Tibial nerve (tissue), 3 donors: ENCODE results near the gene AAMDC.
"Not testable (repeated sequence)": the region's sequence is repeated elsewhere in the genome, so short reads cannot be mapped to it uniquely, and the experiment has no call there.

Source experiments
- CTCF ChIP-seq, 5 experiments: fragments of 200-600 bp in 3 of 5; fragments of 450-650 bp in 2 of 5; sonication (generic) in 3 of 5; IDR thresholded peaks; one replicate each; pipeline ENCODE4 v1.5.1; 2016 to 2019; ENCODE audit warnings: antibody characterized with exemption in 5 of 5, mild to moderate bottlenecking in 3 of 5, moderate library complexity in 2 of 5
- POLR2A ChIP-seq, 2 donors: fragments of 450-650 bp; IDR thresholded peaks; one replicate each; pipeline ENCODE4 v1.6.1; 2017; ENCODE audit warnings: antibody characterized with exemption in 2 of 2, mild to moderate bottlenecking in 2 of 2, moderate library complexity in 2 of 2

- not testable (repeated sequence) for TF ChIP-seq CTCF, POLR2A (IDR thresholded peaks at IDR 0.05)
Measured at GRCh38 chr11:77889045-77889444, 68.1 kb downstream of the AAMDC start.
